ENCODE data around the gene DHX58. TPM values are rescaled to one million over a fixed set of nuclear protein-coding genes. Genes with fewer than 3 reads are reported as not detected.

DHX58 gene
- total and polyA plus RNA-seq, 9 donors = 8.6 to 24.6 (median 19.3) TPM

- Histone ChIP-seq H3K27me3 (no peaks in the 10 kb centered on the region), H3K9me3 (no peaks in the 10 kb centered on the region), H3K4me1 (ENCODE audit: insufficient read depth) (peaks cover 11% of the 10 kb centered on the region), H3K36me3 (no peaks in the 10 kb centered on the region), H3K27ac (peak overlapping the region in 1 of 2 donors; percentile 35), H3K4me3 (no peak overlapping the region)
- peak in 1 of 5 donors; percentile 39 for DNase-seq
- intact Hi-C loops (cut with DNase I) = no loop called here
- TF ChIP-seq, protein P1, sequence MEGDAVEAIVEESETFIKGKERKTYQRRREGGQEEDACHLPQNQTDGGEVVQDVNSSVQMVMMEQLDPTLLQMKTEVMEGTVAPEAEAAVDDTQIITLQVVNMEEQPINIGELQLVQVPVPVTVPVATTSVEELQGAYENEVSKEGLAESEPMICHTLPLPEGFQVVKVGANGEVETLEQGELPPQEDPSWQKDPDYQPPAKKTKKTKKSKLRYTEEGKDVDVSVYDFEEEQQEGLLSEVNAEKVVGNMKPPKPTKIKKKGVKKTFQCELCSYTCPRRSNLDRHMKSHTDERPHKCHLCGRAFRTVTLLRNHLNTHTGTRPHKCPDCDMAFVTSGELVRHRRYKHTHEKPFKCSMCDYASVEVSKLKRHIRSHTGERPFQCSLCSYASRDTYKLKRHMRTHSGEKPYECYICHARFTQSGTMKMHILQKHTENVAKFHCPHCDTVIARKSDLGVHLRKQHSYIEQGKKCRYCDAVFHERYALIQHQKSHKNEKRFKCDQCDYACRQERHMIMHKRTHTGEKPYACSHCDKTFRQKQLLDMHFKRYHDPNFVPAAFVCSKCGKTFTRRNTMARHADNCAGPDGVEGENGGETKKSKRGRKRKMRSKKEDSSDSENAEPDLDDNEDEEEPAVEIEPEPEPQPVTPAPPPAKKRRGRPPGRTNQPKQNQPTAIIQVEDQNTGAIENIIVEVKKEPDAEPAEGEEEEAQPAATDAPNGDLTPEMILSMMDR (IDR thresholded peaks at IDR 0.05) = no peak
- TF ChIP-seq POLR2A (IDR thresholded peaks at IDR 0.05) (no peak), EP300 (IDR thresholded peaks at IDR 0.05) (no peak)
- WGBS, 3 donors = 45 to 55% (median 52%) methylated on average over 7 of the region's 7 CpGs
Observed at GRCh38 chr17:42138749-42139492, 26.4 kb upstream of the DHX58 start.

DNA sequence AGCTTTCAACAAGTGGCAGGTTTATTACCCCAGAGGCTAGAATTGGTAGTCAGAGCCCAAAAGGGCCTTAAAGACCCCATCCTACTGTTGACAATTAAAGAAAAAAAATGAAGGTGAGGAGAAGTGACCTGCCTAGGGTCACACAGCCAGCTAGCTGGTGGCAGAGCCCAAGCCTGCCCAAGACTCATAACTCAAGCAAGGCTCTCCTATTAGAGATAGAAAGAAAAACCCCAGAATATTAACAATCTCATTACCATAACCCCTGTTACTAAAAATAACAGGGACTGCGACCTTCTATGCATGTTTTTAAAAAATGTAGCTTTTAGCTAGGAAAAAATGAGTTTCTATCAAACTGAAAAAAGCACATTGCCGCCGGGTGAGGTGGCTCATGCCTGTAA is 24.1 kb upstream of the DHX58 start:
- intact Hi-C loops (cut with DNase I) = no loop called here
- no peak for DNase-seq
- Histone ChIP-seq H3K36me3 (no peaks in the 10 kb centered on the region), H3K27me3 (no peaks in the 10 kb centered on the region), H3K4me1 (ENCODE audit: insufficient read depth) (peaks cover 10% of the 10 kb centered on the region), H3K4me3 (no peak overlapping the region), H3K9me3 (no peaks in the 10 kb centered on the region), H3K27ac (peak overlapping the region; percentile 25 to 51)
- TF ChIP-seq, protein P1 (IDR thresholded peaks at IDR 0.05) = no peak
- no peak for TF ChIP-seq EP300 (IDR thresholded peaks at IDR 0.05)
- WGBS, 3 donors = 25 to 48% (median 37%) methylated on average over 3 of the region's 3 CpGs

DNA sequence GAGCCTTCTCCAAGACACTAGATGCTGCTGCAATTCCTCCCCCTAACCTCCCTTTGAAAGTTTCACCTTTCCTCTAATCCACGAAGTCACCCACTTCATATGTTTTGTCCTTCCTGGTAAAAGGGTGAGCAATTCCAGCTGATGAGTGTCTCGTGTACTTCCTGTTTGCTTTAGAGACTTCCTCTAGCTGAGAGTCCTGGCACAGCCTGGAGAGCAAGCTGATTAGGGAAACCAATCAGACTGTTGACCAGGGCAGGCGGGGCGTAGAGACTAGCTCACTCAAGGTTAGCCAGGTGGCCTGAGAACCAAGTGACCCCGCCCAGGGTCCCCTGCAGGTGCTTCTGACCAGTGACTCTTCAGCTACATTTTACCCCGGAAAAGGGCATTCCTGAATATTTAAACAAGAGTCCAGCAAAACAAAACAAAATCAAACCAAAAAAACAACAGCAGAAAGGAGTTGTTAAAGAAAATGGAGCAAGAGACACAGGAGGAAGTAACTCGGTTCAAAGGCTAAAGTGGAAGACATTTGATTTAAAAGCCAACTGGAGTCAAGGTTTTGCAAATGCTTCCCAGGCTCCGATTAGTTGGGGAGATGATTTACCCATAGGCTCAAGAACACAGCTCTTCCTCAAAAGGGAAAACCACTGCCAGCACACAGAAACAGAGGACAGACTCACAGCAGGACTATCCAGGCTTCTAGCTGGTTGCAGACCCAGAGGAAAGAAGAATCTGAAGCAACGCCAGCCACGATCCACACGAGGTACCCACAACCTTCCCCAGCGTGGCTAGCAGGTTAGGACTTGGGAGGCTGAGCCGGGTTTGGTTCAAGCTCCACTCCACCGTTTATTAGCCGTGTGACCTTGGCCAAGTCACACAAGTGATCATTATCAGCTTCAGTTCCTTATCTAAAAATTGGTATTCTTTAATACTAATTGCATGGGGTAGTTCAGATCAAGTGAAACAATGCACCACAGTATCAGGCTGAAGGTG is 23.4 kb upstream of the DHX58 start:
- Histone ChIP-seq H3K4me3 (no peak overlapping the region), H3K27me3 (no peaks in the 10 kb centered on the region), H3K4me1 (ENCODE audit: insufficient read depth) (peaks cover 10% of the 10 kb centered on the region), H3K36me3 (no peaks in the 10 kb centered on the region), H3K9me3 (no peaks in the 10 kb centered on the region), H3K27ac (peak overlapping the region in 1 of 2 donors; percentile 51)
- peak; percentile 78 to 82 (median 78) for DNase-seq
- intact Hi-C loops (cut with DNase I) = no loop called here
- no peak for TF ChIP-seq EP300 (IDR thresholded peaks at IDR 0.05)
- TF ChIP-seq, protein P1 (IDR thresholded peaks at IDR 0.05) = no peak
- TF ChIP-seq POLR2A (IDR thresholded peaks at IDR 0.05) = no peak
- 14 to 36% (median 25%) methylated on average over 15 of the region's 15 CpGs for WGBS, 3 donors

GRCh38 chr17:42135151-42135550 is 22.6 kb upstream of the DHX58 start:
- Histone ChIP-seq H3K27ac (peak overlapping the region in 1 of 2 donors; percentile 51), H3K27me3 (no peaks in the 10 kb centered on the region), H3K36me3 (no peaks in the 10 kb centered on the region), H3K4me1 (ENCODE audit: insufficient read depth) (peaks cover 10% of the 10 kb centered on the region), H3K9me3 (no peaks in the 10 kb centered on the region), H3K4me3 (no peak overlapping the region)
- intact Hi-C loops (cut with DNase I) = no loop called here
- 39 to 58% (median 49%) methylated on average over 6 of the region's 6 CpGs for WGBS, 3 donors
- no peak for DNase-seq
- TF ChIP-seq POLR2A (IDR thresholded peaks at IDR 0.05) = no peak
- TF ChIP-seq, protein P1 (IDR thresholded peaks at IDR 0.05) = no peak
